GM21723 (cell line): ENCODE measurements around the gene LAMA3.
"Not testable (repeated sequence)": the region's sequence is repeated elsewhere in the genome, so short reads cannot be mapped to it uniquely, and the experiment has no call there.

Experiments used
- ATAC-seq: cut with Tn5 transposase; IDR thresholded peaks from one replicate; pipeline ENCODE4 v1.9.1; 2021; ENCODE audit warnings: mild to moderate bottlenecking, moderate library complexity; ENCODE audit not compliant: unreplicated experiment

The LAMA3 gene

DNA sequence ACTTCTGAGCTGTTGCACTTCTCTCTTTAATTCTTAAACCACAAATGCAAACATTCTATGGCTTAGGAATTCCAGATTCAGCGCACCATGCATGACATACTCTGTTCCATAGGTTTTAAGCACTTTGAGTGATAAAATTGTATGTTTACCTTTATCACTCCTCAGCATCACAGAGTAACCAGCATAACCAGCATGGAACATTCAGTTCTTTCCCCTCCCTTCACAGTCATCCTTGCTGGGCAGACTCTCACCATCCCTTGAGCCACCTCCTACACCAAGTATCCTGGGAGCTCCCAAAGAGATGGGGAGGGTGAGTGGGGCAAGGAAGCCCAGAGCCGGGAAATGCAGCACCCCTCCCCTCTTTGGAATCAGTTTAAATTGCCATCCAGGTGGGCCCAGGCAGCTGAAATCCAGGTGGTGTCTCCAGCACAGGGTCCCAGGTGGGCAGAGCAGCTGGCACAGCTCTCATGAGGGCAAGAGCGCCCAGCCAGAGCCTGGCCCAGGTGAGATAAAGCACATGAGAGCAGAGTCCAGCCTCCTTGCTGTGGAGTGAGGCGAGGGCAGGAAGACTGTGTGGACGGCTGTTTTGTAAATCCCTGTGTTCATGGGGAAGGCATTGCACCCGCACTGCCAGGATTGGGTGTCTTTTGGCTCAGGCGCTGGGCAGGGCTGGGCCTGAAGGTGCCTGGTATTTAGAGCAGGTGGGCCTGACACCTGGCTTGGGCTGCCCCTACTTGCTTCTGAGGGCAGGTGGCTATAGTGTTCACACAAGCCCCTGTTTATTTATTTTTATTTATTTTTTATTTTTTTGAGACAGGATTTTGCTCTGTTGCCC, 36.8 kb downstream of the LAMA3 start:
- ATAC-seq, result no peak

DNA sequence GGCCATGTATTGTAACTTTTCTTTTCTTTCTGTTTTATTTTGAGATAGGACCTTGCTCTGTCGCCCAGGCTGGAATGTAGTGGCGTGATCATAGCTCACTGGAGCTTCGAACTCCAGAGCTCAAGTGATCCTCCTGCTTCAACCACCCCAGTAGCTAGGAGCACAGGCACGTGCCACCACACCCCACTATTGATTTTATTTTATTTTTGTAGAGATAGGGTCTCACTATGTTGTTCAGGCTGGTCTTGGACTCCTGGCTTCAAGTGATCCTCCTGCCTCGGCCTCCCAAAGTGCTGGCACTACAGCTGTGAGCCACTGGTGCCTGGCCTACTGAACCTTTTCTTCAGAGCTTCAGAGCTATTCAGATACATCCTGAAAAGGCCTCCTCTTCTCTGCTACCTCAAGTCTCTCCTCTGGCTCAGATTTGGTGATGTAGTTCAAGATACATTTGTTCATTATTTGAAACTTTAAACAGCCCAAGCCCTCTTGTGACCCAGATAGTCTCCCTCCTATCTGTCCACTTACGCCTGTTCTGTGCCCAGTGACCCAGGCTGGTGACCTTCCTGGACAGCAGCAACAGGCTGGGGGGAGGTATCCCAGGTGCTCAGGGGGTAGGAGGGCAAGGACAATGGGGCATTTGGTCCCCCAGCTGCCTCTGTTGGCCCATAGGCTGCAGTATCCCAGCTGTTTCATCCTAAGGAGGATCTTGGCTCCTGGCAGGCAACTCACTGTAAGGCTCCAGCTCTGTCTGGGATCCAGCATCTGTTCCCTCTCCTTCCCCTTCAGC, 38.6 kb downstream of the LAMA3 start:
- no peak for ATAC-seq

DNA sequence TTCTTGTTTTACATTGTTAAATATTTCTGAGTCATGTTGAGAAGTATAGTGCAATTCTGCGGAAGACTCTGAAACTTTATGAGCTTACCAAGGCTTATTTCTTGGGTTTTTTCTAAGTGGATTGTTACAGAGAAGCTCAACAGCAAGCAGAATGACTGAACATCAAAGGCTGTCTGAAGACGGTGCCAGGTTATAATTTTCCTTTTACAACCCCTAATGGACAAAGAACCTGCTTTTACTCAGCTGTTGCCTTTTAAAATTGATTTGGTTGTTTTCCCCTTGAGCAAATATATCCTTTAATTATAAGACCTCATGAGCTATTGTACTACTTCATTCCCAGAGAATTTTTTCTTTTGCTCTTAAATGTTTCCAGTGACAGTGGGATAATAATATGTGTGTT, 41.6 kb downstream of the LAMA3 start:
- no peak for ATAC-seq

DNA sequence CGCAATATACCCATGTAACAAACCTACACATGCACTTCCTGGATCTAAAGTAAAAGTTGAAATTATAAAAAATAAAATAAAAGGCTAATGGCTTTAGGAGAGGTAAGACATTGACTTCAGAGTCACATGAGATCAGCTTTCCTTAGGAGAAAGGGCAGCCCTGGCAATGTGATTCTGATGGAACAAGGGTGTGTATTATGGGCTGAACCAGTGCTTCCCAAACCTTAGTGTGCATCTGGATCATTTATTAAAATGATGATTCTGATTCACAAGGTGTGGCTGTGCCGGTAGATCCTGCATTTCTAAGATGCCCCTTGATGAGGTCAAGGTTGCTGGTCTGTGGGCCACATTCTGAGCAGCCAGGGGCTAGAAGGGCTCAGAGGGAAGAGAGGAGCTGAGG, 42.6 kb downstream of the LAMA3 start:
- ATAC-seq, result no peak

DNA sequence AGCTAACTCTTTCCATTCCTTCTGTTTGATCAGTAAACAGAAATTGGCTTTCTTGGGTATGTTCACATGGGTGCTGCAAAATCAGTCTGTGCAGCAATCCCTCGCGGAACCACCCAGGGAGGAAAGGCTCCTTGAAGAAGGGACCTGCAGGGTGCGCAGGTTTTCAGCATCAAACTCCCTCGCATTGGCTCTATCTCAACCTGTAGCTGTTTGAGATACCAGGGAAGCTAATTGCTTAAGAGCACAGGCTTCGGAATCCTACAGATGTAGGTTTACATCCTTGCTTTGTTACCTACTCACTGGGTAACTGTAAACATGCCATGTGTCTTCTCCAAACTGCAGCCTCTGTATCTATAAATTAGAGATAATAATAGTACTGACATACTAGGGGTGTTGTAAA, 43.2 kb downstream of the LAMA3 start:
- ATAC-seq, result no peak

DNA sequence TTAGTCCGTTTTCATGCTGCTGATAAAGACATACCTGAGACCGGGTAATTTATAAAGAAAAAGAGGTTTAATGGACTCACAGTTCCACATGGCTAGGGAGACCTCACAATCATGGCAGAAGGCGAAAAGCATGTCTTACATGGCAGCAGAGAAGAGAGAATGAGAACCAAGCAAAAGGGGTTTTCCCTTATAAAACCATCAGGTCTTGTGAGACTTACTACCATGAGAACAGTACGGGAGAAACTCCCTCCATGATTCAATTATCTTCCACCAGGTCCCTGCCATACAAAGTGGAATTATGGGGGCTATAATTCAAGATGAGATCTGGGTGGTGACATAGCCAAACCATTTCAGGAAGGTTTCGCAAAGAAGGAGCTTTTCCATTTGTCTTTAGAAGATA, 44.0 kb downstream of the LAMA3 start:
- not testable (repeated sequence) for ATAC-seq

DNA sequence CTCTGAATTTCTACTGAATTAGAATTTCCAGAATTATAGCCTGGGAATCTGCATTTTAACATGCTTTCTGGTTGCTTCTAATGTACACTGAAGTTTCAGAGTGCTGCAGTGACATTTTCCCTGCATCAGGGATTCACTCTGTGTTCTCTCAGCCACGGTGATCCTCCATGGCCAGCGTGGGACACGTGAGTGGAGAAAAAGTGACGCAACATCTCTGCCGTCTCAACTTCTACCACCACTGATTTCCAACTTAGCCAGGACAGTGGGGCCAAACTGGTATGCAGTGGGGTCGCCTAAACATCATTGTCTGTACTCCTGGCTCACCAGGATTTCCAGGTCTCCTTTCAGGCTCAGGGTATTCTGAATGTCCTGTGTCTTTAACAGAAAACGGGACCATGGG, 44.6 kb downstream of the LAMA3 start:
- no peak for ATAC-seq

DNA sequence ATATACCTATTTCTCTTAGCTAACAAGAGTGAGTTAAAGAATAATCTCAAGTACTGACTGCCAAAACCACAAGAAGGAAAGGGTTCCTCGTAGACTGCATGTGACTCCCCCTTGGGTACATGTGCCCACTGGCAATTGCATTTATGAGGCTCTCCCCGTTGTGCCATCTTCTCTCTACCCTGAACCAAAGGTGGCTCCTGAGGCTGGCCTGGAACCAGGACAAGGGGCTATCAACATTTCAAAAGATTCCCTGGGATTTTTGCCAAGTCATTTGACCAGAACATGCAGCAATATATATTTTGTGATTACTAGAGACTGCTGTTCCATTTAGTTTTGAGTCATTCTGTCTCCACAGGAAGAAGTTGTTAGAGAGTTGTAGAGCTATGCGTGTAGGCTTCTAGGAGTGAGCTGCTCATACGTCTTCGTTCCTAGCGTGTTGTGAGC, 45.8 kb downstream of the LAMA3 start:
- no peak for ATAC-seq

DNA sequence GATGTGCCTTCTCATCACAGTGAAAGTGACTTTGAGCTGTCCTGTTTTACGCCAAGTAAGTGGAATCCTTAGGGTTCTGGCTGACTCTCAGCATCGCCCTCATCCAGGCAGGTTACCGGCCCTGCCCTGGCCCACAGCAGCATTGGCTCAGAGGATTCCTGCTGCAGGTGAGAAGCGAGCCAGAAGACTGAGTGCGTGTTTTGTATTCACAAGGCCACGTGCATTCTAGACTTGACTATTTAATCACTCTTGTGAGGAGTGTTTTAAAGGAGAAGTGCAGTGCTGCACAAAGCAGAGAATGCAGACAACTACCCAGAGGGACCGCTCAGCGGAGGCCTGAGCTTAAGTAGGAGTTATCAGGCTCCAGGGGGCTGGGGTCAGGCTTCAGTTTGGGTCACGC, 48.3 kb downstream of the LAMA3 start:
- ATAC-seq, result no peak

DNA sequence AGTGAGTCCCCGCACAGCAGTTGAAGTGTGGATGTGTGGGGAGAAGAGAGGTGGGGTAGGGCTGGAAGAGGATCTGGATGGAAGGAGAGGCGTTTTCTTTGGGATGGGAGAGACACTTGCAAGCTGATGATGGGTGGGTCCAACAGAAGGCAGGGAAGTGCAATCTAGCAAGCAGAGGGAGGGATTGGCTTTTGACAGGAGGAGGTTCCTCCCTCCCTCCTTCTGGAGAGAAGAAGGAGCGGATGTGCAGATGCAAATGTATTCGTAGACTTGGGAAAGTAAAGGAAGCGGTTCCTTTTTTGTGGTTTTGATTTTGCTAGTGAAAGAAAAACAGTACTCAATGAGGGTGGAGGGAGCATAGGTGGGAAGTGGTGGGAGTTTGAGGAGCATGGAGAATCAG, 48.9 kb downstream of the LAMA3 start:
- ATAC-seq, result no peak

DNA sequence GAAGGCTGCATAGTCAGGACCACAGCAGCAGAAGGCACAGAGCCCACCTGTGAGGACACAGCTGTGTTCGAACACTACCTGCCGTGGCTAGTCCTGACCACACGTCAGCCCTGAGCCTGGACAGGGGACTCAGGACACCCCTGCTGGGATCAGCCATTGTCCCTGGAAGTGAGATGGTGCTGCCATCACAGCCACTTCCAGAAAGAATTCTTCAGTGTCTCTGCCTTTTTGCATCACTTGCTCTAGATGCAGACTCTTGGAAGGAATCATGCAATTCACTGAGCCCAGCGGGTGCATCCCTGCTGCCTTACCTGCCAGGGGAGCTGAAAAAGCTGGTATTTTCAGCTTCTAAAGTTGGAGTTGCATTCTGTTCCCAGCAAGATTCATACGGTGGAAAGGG, 49.3 kb downstream of the LAMA3 start:
- ATAC-seq, result no peak

DNA sequence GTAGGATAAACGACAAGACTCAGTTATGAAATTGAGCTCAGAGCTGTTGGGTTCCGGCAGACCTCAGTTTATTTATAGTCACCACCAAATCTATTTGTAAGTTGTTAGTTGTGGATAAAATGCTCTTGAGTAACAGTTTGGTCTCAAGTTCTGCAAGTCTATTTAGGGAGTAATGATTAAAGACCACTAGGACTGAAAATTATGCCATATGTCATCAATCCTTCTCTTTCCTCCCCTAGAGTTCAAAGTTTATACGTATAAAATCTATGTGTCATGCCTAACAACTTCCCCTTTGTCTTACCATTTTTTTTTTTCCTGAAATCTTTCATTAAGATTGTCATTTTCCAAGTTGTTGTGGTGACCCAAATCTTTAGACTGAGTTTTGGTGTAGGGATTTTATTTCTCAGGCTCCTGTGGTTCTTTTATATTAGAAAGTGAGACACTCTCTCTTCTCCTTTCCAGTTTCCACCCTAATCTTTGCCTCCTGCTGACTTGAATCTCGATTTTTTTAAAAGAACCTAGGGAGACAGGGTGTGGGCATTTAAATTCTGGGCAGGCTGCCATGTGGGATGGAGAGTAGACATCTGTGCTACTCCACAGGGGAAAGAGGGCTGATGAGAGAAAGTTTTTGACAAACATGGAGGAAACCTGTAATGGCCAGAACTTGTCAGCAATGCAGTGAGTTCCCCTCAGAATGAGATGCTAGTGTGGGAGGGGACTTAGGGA, 51.0 kb downstream of the LAMA3 start:
- ATAC-seq, result no peak

DNA sequence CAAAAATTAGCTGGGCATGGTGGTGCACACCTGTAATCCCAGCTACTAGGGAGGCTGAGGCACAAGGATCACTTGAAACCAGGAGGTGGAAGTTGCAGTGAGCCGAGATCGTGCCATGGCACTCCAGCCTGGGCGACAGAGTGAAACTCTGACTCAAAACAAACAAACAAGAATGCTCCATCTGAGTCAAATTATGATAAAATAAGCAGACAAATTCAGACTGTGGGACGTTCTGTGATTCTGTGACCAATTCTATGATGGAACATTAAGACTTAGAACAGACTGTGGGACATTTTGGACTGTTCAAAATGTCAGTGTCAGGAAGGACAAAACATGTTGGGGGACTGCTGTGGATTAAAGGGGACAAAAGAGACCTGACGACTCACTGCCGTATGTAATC, 52.7 kb downstream of the LAMA3 start:
- not testable (repeated sequence) for ATAC-seq

DNA sequence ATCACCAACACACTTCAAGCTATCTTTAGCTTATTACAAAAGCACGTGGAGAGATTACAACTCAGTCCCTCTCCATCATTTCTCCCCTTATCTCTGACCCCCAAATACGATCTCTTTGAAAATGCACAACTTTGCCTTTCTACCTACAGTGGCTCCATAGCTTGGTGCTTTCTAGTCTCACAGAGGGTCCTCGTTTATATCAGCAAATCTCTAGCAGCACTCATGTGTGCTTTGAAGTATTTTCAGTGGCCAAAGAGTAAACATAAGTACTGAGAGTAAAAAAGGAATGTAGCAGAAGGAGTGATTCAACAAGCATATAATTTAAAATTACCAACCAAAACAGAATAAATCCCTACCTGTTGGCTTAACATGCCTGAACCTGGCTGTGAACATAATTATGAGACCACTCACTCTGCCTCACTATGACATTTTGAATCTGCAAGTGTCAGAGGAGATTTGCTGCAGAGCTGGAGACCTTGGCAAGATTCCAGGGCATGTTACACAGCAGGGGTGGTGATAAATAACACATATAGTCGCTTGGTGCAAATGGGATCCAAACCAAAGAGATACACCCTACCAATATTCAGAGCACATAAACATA, 54.6 kb downstream of the LAMA3 start:
- no peak for ATAC-seq

DNA sequence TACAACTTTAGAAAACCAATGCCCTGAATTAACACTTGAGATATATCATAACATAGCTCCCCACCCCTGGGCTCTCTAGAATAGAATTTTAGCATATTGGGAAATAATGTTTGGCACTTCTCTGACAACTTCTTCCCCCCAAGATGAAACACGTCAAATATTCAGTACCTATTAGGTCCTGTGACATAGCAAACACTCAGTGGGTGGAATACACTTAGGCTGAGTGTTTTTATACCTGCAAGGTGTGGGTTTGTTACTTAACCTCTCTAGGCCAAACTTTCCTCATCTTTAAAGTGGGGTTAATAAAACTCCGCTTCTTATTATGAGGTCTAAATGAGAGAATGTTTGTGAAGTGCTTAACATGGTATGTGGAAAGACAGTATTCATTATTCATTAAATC, 56.1 kb downstream of the LAMA3 start:
- ATAC-seq, result no peak

DNA sequence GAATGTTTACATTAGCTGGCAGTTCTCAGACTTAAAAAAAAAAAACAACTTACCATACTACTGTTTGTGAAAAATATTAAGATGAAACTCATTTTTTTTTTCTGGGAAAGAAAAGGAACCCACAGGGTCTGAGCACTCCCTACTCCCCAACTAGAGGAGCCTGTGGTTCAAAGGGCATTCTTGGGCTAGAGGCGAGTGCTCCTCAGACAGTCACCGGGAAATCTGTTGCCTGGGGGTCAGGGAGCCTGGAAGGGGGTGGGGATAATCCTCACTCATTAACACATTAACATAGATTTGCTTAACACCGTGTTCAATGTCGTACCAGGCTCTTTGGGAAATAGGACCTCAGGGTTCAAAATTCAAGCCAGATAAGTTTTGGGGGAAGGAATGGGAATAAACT, 57.6 kb downstream of the LAMA3 start:
- no peak for ATAC-seq

DNA sequence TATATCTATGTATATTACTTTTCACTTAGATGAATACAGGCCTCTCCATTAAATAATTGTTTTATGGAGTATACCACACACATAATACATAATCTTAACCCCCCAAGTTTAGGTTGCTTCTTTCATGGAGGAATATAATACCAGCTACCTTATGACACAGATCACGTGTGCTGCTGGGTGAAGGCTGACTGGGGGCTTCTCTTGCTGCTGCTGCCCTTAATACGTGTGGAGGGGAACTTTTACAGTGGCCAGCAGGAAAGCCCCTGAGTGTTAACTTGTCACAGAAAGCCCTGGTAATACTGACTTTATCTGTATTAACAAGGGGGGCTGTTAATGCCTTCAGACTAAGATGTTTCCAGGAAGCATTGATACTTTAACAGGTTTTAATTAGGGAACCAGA, 63.1 kb downstream of the LAMA3 start:
- ATAC-seq, result no peak

DNA sequence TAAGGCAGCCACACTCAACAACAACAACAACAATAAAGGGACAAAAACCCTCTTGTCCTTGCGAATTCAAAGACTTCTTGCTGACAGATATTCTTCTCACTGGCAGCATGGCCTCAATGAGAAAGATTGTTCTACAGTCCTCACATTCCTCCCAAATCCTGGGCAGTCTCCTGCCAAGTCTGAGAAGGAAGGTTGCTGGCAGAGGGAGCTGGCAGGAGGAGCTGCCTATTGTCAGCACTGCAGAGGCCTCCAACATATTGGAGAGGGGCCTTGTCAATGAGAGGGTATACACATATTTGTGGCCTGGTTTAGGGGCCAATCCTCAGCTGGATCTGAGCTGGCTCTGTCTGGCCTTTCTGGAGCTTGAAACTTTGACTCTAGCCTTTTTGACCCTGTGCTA, 63.5 kb downstream of the LAMA3 start:
- ATAC-seq, result no peak

DNA sequence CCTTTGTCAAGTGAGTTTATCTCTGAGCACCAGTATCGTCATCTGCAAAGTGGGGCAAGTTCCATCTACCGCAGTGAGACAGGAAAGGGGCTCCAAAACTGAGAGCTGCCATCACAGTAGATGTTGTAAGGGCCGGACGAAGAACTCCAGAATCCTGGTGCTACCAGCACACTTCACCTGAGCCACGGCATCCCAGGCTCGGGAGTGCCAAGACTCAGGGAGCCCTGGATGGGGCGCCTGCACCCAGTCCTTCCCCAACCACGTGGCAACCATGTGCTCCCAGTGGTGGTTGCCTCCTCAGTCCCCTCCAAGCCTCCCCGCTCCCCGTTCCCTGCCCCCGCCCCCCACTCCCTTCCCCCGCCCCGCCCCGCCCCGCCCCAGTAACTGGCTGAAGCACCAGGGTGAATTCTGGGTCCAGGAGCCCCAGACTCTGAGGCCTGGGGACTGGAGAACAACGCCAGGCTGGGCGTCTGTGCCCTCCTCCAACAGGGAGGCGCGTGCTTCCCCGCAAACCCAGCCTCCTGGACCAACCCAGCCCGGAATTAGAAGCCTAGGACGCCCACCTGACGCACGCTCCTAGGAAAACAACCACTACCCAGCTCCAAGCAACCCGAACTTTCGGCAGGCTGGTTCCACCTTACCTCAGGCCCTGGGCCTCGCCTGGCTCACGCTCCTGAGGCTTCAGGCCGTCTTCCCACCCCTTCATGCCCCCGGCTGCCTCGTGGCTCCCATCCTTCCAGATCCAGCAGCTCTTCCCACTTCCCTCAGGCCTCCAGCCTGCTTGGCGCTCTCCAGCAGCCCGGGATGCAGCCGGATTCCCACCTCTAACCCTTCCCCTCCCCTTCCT, 67.6 kb downstream of the LAMA3 start:
- ATAC-seq, result no peak

DNA sequence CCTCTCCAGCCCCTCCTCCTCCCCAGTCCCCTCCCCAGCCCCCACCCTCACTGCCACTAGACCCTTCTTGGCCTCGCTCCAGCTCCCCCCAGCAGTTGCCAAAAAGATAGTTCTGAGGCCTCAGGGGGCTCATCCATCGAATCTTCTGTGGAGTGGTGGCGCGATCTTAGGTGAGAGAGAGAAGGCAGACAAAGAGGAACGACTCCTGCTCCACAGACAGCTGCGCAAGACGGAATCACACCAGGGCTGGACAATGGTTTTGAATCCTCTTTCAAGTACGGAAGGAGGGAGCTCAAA, 68.1 kb downstream of the LAMA3 start:
- no peak for ATAC-seq

DNA sequence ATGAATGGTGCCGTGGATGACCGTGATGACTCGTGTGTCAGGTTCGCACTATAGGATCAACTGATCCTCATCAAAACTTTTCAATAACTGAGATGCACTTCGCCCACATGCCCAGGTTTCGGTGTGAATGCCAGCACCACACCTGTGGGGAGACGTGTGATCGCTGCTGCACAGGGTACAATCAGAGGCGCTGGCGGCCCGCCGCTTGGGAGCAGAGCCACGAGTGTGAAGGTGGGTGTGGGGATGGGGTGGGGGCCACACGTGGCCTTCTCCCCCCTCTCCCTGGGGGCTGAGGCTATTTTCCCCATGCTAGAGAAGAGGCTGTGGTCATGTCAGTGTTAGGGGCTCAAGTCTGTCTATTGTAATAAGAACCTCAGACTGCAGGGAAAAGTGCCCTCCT, 69.0 kb downstream of the LAMA3 start:
- ATAC-seq, result no peak
